Stimulated activated CD4-positive, alpha-beta T cell treated with anti-CD3 and anti-CD28 coated beads, Interleukin-1b, Interleukin-23, amount 100 ng/mL, for 24 hours (primary cell): ENCODE data around the gene KRT81.
A peak's percentile ranks its signal among the peaks of the same experiment; 100 is the strongest.

ENCODE experiments used
- DNase-seq, 4 experiments: peaks; one replicate each; pipeline ENCODE4 v3.0.0-alpha.2; 2020; ENCODE audit warnings: low read depth in 4 of 4, low spot score in 1 of 4

KRT81 gene

DNA sequence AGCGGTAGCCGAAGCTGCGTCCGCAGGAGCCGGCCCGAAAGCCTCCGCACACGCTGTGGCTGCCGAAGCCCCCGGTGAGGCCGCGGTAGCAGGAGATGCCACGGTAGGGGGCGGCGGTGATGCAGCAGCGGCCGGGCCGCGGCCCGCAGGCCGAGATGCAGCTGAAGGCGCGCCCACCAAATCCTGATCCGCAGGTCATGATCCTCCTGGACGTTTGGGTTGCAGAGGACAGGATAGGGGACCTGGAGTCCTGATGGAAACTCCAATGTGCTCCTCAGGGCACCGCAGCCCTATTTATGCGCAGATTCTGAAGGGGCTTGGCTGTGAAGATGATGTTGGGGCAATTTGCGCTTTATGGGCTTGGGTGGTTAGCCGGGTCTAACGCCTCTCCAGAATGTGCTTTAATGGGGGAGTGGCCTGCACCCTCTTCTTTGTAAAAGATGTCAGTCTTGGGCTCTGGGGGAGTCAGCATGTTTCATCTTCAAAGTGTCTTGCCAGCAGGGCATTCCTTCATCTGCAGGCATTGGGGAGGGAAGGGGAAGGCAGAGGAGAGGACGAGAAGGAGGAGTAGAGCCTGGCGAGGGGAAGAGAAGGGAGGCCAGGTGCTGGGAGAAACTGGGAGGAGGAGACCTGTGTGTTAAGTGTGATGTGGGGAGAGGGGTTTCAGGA is at the start of gene KRT81:
KRT81 (minus strand) TSS at position 268 of the 669 bp plus-strand sequence; CDS start at position 199, 69 bp downstream.
- no peak for DNase-seq

DNA sequence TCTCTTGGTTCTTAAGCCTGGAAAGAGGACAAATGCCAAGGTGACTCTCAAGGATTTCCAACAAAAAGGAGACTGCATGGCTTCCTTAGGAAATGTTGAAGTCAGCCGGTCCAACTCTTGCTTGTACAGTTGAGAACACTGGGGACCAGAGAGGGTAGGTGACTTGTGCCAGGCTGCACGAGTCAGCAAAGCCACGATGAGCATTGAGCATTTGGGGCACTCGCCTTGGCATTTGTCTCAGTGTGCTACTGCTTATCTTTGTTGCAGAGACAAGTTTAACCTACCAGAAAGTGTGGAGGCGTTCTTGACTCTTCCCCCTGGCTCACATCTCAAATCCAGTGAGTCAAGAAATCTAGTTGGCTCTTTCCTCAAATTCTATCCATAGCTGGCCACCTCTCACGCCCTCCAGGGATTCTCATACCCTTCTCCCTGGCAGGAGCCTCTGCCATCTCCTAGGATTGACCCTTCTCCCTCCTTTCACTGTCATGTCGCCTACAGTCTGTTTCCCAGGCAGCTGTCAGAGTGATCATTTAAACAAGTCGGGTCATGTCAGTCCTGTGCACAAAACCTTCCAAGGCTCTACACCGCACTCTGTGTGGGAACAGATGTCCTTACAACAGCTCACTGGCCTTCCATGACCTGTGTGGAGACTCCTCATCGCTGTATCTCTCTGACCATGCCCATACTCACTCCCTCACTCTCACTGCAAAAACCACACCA is 47.1 kb upstream of the KRT81 start:
- no peak for DNase-seq

DNA sequence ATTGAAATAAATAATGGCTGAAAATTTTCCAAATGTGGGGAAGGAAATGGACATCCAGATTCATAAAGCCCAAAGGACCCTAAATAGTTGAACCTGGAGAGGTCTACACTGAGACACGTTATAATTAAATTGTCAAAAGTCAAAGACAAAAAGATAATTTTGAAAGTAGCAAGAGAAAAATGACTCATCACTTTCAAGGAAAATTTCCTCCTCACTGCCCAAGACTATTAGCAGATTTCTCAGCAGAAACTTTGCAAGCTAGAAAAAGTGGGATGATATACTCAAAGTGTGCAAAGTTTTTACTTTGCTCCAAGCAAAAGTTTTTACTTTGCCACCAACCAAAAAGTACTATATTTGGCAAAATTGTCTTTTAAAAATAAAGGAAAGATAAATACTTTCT is 45.7 kb upstream of the KRT81 start:
- DNase-seq: no peak

DNA sequence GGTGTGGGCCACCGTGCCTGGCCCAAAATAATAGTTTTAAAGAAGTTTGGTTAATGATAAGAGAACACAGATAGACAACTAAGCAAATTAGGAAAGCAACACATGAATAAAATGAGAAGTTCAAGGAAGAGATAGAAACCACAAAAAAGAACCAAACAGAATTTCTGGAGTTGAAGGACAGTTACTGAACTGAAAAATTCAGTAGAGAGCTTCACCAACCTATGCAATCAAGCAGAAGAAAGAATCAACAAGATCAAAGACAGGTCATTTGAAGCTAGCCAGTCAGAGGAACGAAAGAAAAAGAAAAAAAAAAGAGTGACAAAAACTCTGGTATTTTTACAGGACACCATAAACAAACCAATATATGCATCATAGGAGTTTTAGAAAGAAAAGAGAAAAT is 45.3 kb upstream of the KRT81 start:
- no peak for DNase-seq

DNA sequence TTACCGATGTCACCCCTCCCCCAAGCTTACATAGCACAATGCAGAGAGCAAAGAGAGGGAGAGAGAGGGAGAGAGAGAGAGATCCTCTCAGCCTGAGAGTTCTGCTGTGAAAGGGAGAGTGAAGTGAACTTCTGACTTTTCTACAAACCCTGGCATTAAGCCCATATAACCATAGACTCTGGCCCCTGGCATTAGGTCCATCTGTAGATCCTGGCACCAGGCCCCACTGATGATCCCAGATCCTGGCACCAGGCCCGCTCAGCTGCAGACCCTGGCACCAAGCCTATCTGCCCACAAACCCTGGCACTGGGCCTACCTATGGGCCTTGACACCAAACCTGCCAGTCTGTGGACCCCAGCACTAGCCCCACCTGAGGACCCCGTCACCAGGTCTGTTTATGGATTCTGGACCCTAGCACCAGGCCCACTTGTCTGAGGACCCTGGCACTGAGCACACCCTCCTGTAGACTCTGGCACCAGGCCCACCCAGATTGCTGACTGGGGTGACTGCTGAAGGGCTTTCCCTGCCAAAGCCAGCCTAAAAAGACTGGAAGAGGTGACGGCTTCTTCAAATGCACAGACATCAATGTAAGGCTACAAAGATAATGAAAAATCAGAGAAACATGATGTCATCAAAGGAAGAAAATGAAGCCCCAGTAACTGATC is 44.4 kb upstream of the KRT81 start:
- DNase-seq: no peak

DNA sequence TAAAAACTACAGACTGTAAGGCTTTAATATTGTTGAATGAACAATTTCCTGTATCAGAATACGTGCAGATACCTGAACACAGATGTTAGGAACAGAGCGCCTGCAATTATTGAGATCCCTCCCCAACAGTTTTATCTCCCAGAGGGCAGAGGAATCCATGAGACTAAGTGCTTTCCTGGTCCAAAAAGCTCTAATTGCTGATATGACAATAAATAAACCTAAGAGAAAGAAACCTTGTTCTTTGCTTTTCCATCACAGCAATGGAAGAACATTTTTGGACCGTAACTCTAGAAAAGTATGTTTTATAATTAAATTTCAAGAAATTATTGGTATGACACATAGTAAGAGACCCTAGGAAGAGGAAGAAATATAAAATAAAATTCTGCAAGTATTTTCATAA is 42.9 kb upstream of the KRT81 start:
- no peak for DNase-seq

DNA sequence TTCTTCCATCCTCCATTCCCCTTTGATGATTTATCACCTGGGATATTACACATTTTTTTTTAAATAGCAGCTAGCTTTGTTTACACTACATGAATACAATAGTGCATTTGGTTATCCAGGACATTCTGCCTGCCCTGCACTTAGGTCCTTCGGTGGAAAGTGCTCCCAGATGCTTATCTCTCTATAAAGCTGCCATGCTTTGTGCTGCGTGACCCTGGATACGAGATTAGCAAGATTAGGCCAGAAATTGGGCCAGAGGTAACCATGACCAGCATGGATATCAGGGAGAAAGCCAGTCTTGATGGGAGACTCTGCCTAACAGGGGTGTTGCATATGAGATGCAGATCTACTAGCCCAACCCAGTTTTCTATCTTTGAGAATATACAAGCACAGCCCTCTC is 42.0 kb upstream of the KRT81 start:
- DNase-seq: no peak

DNA sequence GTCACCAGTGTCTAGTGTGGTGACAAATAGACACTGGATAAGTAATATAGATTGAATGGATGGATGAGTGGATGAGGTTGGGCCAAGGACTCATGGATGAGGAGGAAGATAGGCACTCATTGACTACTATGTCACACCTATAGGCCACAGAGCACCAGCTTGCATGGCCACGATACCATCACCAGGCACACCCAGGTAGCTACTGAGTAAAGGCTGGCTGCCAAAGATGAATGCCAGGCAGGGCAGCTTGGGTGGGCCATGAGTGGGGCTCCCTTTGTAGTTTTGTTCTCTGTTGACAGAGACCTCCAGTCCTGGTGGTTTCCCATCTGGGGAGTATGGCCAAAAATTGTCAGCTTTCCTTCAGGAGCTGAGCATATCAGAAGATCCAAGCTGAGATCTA is 41.0 kb upstream of the KRT81 start:
- no peak for DNase-seq

DNA sequence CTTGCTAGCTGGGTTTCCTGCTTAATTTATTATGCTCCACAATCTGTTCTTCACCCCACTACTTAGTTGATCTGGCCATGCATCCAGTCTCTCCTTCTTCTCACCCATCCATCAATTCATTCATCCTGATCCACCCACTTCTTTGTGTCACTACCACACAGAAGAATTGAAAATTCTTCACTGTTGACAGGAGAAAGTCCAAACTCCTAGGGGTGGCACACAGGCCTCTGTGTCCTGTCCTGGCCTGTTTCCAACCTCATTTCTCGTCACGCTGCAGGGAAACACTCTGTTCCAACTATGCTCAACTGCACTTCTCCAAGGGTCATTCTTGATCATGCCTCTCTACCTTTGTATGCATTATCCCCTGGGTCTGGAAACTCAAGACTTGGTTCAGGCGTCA is 40.5 kb upstream of the KRT81 start:
- no peak for DNase-seq

DNA sequence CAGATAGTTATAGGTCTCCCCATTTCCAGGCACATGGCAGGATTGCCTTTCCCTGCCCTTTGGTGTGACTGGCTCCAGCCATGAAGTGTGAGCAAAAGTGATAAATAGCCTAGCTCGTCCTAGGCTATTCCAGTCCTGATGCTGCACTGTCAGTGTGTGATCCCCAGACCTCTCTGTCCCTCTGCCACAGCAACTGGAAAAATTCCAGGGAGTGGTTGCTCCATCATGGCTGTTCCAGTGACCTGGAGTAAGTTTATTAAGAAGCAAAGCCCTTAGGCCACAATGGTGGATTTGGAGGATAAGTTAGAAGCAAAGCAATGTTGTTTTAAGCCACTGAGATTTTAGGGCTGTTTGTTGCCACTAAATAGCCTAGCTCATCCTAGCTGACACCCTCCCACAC is 39.7 kb upstream of the KRT81 start:
- no peak for DNase-seq

DNA sequence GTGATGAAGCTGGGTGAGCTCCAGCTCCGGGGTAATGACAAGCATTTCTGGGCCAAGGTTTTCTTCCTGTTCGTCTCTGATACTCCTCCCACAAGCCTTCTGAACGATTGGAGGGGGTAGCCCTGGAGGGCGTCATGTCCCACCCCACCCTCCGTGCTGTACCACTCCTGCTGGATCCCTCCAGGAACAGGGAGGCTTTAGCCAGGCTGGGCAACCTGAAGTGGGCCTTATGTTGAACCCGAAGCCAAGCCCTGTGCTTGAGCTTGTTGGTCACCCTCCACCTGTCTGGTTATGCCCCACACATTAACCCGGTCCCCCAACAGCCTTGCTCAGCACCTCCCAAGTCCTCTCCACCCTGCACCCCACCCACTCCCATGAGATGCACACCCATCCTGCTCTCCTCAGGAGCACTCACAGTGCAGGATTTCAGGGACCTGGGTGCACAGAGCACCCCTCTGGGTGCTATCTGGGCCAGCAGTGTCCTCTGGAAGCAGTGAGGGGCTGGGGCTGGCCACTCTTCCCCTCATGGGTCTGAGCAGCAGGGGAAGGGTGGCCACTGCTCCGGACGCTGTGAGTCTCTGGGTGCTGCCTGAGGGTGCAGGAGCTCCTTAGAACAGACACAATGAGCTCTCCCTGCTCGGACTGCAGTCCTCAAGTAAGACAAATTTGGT is 36.6 kb upstream of the KRT81 start:
- no peak for DNase-seq

DNA sequence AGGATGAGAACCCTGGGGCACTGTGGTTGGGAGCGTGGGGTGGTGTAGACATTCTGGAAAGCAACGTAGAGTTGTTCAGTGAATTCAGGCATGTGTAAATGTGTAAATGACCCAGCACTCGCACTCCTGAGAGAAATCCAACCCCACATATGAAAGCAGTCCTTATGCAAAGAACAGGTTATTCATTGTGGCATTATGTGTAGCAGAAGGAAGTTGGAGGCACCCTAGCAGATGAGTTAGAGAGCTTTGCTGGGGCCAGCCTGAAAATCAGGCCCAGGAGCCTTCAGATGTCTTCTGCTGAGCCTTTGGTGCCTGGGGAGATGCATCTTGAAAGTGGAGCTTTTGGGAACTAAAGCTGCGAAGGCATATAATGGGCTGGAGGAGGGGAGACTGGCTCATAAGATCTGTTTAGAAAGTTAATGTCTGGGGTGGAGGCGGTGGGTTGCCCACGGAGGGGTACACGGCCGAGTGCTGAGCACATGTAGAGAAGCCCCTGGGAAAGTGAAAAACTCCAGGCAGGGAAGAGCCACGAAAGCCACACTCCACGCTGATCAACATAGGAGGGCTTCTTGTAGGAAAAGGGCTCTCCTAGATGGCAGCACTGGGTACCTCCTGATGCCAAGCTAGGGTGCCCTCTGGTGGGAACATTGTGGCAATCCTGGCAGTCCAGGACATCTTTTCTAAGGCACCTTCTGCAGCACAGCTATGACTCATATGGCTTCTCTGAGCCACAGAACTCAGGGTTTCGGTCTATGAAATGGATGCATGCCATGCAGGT is 35.9 kb upstream of the KRT81 start:
- peak; percentile 33 to 65 (median 56) for DNase-seq

DNA sequence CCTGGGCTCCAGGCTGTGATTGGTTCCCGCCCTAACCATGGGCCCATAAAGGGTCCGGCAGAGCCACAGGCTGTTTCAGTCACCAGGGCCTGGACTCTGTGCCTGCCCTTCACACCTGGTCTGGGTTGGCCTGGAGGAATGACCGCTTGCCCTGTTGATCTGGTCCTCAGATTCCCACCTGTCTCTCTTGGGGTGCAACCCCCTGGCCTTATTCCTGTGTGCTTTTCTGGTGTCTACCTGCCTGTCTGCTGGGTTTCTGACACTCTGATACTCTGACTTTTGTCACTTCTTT is 32.8 kb upstream of the KRT81 start:
- no peak for DNase-seq

DNA sequence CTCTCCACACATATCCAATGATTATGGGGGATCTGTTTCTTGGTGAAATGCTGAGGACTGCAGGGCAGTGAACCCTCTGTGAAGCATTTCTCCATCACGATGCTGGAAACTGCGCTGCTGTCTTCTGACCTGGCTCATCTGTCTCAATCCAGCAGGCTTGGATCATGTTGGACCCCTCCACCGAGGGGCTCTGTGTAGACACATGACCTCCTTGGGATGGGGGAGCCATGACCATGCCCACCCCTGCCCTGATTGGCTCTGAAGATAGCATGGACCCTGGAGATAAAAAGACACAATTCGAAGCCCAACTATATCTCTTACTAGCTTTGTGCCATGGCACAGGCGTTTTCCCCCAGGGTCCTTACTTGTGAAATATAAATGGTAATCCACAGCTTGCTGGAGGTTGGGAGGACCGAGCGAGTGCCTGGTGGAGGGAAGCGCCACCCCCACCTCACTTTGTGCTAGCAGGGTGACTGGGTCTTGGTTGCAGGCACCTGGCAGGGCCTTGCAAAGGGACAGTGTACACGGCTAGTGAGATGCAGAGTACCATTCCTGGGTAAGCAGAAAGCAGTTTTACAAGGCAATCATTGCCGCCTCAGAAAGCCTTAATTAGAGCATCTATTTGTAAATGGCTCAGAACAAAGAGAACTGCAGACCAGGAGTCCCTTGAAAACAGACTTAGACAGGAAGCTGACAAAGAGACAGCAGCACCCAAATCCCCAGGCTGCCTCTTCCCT is 32.2 kb upstream of the KRT81 start:
- DNase-seq: no peak

DNA sequence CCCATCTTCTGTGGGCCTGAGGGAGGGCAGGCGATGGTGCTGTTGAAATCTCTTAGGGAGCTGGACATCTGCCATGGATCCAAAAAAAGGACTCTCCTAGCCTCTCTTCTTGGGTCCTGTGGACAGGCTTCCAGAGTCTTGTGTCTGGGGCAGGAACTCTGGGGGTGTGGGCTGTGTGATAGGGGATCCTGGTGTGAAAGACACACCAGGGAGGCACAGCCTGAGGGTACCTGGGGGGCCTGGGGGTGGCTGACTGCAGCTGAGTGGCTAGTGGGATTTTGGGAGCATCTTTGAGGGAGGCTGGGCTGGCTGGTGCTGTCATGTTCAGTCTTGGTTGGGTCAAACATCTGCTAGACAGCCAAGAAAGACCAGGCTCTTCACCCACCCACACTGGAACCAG is 31.7 kb upstream of the KRT81 start:
- no peak for DNase-seq

DNA sequence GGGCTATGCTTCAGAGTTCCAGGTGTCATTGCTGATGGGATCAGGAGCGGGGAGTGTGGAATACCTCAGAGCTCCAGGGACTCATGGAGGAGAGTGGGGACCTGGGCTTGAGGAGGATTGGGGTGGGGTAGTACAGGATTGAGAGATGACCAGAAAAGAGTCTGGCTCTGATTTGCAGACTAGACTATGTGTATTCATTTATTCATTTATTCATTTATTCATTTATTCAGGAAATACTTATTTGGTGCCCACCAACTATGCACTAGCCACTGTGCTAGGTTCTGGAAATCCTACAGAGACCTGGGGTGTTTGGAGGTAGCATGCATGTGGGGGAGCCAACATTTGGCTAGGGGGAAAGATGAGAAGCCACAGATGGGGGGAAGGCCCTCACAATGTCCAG is 30.7 kb upstream of the KRT81 start:
- no peak for DNase-seq

DNA sequence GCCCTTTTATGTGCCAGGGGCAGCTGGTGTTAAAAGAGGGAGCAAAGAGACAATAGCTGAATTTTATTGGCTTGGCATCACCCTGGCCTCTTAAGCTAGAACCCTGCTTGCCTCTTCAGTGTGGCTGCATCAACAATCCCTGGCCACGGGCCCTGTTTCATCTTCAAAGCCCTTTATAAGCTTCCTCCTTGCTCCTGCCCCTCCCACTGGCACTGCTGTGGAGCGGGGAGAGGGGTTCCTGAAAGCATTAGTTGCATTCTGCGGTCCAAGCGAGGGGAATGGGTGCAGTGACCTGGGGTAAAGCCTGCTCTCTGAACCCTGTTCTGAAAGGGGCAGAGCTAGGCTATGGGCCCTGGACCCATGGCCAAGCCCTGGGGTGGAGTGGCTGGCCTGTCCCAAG is 30.1 kb upstream of the KRT81 start:
- DNase-seq: no peak

DNA sequence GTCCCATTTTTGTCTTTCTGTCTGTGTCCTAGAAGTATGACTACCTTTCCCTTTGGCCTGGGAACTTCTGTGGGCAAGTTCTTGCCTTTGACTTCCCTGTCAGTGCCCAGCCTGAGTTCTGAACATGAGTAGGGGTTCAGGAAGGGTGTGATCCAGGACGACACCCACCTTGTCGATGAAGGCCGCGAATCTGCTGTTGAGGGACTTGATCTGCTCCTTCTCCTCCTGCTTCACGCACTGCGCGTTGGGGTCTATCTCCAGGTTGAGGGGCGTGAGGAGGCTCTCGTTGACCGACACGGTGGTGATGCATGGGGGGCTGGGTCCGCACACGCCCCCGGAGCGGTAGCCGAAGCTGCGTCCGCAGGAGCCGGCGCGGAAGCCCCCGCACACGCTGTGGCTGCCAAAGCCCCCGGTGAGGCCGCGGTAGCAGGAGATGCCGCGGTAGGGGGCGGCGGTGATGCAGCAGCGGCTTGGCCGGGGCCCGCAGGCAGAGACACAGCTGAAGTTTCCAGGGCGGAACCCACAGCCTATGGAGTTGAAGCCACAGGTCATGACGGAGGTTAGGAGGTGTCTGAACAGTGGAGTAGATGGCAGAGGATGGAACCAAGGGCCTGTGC is 29.6 kb upstream of the KRT81 start, which contains the start of gene KRT83:
KRT83 (minus strand) TSS at position 615 of the 617 bp plus-strand sequence; CDS start at position 552, 63 bp downstream.
- DNase-seq: no peak

DNA sequence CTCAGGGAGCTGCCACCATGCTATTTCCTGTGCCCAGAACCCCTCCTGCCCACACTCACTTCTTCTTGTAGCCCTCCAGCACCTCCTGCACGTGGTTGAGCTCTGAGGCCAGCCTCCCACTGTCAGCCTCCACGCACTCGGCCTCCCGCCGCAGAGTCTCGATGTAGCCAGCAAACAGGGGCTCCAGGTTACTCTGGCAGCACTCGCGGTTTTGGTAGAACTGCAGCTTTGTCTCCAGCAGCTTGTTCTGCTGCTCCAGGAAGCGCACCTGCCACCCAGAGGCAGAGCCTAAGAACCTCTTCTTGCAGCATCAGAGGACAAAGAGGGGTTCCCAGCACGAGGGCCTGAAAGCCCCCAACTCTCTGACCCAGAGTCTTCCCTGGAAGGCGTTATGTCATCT is 27.8 kb upstream of the KRT81 start:
- no peak for DNase-seq
